Activated T-cell treated with anti-CD3 and anti-CD28 coated beads, Interleukin-2, amount 50 U/mL, for 24 hours (primary cell): ENCODE measurements around the gene ZC3H14.

Experiments
- DNase-seq: peaks from one replicate; pipeline ENCODE4 v3.0.0-alpha.2; 2020
- H3K27ac Mint-ChIP-seq: 2 replicates; pipeline ENCODE4 v1.8.0; 2020; ENCODE audit warnings: mild to moderate bottlenecking, mixed read lengths
- H3K27me3 Mint-ChIP-seq: 2 replicates; pipeline ENCODE4 v1.8.0; 2020; ENCODE audit warnings: mixed read lengths
- H3K36me3 Mint-ChIP-seq: 2 replicates; pipeline ENCODE4 v1.8.0; 2020; ENCODE audit warnings: low read depth, mixed read lengths
- H3K4me1 Mint-ChIP-seq: 2 replicates; pipeline ENCODE4 v1.8.0; 2020; ENCODE audit warnings: low read depth, mixed read lengths
- H3K4me3 Mint-ChIP-seq: 2 replicates; pipeline ENCODE4 v1.8.0; 2020; ENCODE audit warnings: mild to moderate bottlenecking, moderate library complexity, mixed read lengths
- H3K9me3 Mint-ChIP-seq: 2 replicates; pipeline ENCODE4 v1.8.0; 2020; ENCODE audit warnings: mixed read lengths

Gene ZC3H14

DNA sequence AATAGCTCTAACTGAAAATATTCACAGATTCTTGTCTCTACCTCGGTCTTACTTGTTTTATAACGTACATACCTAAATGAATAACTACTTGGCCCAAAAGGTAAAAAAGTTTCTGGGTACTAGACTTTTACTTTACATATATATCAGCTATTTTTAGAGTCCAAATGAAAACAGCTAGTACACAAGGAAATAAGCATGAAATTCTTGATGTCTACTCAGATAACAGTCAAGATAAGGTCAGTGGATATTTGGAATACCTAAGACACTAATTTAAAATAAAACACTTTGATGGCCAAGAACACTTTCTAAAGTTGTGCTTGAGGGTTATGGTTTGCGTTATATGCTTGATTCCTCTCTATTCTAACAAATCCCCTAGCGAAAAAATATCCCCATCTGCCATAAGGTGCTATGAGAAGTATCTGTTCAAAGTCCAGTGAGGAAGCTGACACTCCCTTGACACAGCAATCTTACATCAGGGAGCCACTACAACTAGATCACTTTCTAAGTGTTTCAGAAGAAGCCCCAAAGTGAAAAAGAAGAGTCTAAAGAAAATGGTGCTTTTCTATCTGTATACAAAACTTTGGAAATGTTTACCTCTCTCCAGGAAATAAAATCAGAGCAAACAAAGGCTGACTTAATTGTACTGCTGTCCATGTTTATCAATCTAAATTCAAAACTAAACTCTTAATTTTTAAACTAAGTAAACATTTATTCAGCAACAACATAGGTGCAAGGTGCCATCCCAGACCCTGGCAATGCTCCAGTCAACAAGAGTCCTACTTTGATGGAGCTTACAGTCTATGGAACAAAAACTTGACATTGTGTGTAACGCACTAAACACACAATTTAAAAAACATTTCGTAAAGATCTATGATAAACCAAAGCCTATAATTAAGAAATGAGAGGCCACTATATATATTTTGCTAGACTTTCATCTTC lies 19.7 kb upstream of the ZC3H14 start:
- Mint-ChIP-seq H3K36me3 (no peaks in the 10 kb centered on the region), H3K4me1 (no peaks in the 10 kb centered on the region), H3K27me3 (peaks cover 9% of the 10 kb centered on the region), H3K27ac (no peak overlapping the region), H3K4me3 (no peak overlapping the region), H3K9me3 (no peaks in the 10 kb centered on the region)
- DNase-seq, result no peak

DNA sequence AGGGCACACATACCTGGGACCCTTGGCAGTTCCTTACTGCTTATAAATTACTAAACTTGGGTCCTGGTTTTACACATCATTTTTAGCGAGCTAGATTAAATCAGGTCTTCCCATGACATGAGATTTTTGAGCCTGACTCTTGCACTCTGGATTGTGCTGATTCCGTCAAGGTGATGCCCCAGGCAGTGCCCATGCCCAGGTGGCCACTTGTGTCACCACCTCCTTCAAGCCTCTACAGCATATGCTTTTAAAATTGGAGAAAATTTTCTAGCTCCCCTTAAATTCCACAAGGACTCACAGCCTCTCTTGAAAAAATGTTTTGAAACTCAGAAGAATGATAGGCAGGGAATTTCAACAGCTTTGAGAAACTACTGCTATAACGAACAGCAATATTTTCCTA lies 17.6 kb upstream of the ZC3H14 start:
- H3K36me3 Mint-ChIP-seq, result no peaks in the 10 kb centered on the region
- peaks cover 10% of the 10 kb centered on the region for H3K27me3 Mint-ChIP-seq
- no peak for DNase-seq
- H3K27ac Mint-ChIP-seq, result no peak overlapping the region
- H3K4me1 Mint-ChIP-seq, result no peaks in the 10 kb centered on the region
- H3K9me3 Mint-ChIP-seq, result no peaks in the 10 kb centered on the region
- H3K4me3 Mint-ChIP-seq, result no peak overlapping the region

DNA sequence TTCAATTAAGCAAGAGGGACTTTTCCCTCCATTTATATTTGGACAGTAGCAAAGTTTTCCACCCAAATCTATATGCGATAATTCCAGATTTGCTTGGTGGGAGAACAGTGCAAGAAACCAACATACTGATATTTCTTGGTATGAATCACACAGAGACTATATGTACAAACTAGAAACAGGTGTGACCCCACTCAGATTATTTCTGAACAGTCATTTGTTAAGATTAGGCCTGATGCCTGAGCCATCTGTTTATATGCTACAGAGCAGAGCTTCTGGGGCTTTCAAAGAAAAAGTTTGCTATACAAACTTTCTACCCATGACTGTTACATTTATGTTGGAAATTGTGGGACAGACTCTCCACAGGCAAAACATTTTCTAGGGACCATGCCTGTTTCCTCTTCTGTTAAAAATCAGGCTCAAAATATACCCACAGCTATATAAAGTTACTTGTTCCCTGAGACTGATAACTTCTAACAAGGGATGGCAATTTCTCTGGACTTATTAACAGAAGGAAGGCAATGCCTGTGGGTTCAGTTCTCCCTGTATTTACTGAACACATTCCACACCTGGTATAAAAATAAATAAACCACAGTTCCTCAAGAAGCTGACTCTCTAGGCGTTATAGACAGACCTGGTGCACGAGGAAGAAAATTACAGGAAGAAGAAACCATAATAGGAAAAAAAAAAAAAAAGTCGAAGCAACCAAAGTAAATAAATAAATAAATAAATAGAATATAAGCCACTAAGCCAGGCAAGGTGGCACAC lies 16.0 kb upstream of the ZC3H14 start:
- peaks cover 21% of the 10 kb centered on the region for H3K27me3 Mint-ChIP-seq
- no peak overlapping the region for H3K4me3 Mint-ChIP-seq
- H3K9me3 Mint-ChIP-seq, result no peaks in the 10 kb centered on the region
- peaks cover 2% of the 10 kb centered on the region for H3K4me1 Mint-ChIP-seq
- no peaks in the 10 kb centered on the region for H3K36me3 Mint-ChIP-seq
- DNase-seq, result no peak
- no peak overlapping the region for H3K27ac Mint-ChIP-seq

DNA sequence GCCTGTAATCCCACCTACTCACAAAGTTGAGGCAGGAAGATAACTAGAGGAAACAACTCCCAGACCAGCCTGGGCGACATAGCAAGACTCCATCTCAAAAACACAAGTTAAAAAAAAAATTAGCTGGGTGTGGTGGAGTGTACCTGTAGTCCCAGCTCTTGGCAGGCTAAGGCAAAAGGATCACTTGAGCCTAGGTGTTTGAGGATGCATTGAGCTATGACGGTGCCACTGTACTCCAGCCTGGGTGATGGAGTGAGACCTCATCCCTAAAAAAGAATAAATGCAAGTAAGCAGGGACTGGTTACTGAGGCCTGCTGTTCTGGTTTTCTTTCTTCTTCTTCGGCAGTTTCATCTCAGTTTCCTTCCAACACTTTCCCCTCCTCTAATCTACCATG lies 15.5 kb upstream of the ZC3H14 start:
- Mint-ChIP-seq H3K27me3 (peaks cover 27% of the 10 kb centered on the region), H3K4me3 (no peak overlapping the region), H3K27ac (no peak overlapping the region), H3K9me3 (no peaks in the 10 kb centered on the region), H3K36me3 (no peaks in the 10 kb centered on the region), H3K4me1 (peaks cover 6% of the 10 kb centered on the region)
- no peak for DNase-seq

DNA sequence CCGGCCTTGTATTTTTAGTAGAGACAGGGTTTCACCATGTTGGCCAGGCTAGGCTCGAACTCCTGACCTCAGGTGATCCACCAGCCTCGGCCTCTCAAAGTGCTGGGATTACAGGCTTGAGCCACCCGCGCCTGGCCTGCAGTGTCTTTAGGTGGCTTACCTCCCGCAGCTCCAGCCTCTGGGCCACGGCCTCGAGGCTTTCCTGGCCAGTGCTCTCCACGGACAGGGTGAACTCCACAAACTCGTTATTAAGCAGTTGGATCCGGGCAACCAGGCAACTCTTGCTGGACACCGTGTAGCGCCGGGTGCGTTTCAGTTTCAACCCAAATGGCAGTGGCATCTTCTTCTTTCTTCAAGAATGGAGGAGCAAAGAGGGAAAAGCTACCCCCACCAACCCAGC lies 12.8 kb upstream of the ZC3H14 start:
- DNase-seq, result no peak
- H3K9me3 Mint-ChIP-seq, result no peaks in the 10 kb centered on the region
- peaks cover 14% of the 10 kb centered on the region for H3K4me1 Mint-ChIP-seq
- no peak overlapping the region for H3K27ac Mint-ChIP-seq
- H3K27me3 Mint-ChIP-seq, result peaks cover 47% of the 10 kb centered on the region
- no peaks in the 10 kb centered on the region for H3K36me3 Mint-ChIP-seq
- H3K4me3 Mint-ChIP-seq, result no peak overlapping the region

DNA sequence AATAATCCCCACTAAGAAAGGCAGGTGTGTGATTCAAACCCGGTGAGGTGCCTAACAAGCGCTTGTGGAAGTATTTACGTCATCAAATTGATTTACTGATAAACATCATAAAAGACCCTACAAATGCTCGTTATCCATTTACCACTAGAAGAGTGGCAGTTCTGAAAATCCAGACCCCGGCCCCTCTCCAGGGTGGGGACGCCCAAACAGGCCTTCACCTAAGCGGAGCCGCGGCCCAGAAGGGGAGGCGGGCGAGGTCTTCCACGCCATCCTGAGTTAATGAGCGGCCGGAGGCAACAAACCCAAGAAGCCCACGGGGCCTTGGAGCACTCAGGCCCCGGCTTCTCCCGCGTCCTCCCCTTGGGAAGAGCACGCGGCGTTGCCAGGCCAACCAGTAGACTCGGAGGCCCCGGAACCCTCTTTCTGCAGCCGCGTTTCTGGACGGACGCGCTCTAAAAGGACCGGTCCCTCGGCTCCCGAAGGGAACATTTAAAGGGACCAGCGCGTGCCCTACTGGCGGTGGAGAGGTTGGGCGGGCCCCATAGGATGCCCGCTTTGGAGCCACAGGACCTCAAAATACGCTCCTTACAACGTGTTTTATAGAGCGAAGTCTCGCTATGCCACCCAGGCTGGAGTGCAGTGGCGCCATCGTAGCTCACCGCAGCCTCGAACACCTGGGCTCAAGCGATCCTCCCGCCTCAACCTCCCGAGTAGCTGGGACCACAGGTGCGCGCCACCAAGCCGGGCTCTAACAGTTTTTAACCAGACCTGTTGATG lies 11.6 kb upstream of the ZC3H14 start:
- H3K4me1 Mint-ChIP-seq, result peaks cover 19% of the 10 kb centered on the region
- peak; percentile 82 for DNase-seq
- no peaks in the 10 kb centered on the region for H3K36me3 Mint-ChIP-seq
- H3K27ac Mint-ChIP-seq, result no peak overlapping the region
- peaks cover 58% of the 10 kb centered on the region for H3K27me3 Mint-ChIP-seq
- H3K4me3 Mint-ChIP-seq, result peak overlapping the region; percentile 74
- H3K9me3 Mint-ChIP-seq, result no peaks in the 10 kb centered on the region

DNA sequence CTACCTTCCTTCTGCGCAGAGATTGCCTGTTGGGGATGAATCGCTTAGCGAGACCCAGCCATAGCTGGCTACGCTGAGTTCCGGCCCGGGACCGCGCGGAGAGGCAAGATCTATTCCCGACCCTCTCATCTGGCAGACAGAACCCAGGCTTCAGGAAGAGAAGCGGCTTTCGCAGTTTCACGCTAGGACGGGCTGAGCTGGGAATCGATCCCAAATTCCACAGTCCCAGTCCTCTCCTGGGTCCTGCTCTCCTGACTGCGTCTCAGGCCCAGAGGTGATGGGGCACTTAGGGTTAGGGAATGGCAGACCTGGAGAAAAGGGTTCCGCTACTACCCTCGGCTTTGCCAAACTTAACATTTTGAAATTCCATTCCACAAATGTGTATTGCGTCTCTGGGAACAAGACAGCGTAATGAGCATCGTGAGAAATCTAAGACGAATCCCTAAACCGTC lies 10.8 kb upstream of the ZC3H14 start:
- Mint-ChIP-seq H3K36me3 (no peaks in the 10 kb centered on the region), H3K4me3 (peak overlapping the region; percentile 74), H3K27me3 (peaks cover 65% of the 10 kb centered on the region), H3K9me3 (no peaks in the 10 kb centered on the region), H3K27ac (no peak overlapping the region), H3K4me1 (peaks cover 26% of the 10 kb centered on the region)
- DNase-seq, result no peak

DNA sequence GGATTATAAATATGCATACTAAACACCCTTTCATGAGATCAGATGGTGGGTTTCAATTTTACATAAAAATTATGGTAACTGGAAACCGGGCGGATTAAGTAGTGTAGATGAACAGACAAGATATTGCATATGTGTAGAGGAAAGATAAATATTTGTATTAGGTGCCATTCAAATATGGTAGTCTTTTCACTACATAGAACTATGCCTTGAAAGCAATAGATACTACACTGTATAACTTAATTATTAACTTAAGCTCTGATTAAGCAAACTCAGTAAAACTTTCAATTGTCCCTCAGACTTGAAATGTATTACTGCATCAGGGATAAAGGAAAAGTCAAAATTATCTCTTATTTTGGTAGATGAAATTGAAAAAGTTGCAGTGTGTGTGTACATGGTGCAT lies 10.0 kb upstream of the ZC3H14 start:
- Mint-ChIP-seq H3K4me3 (no peak overlapping the region), H3K4me1 (peaks cover 35% of the 10 kb centered on the region), H3K27ac (no peak overlapping the region), H3K9me3 (no peaks in the 10 kb centered on the region), H3K27me3 (peaks cover 67% of the 10 kb centered on the region), H3K36me3 (no peaks in the 10 kb centered on the region)
- DNase-seq, result no peak

DNA sequence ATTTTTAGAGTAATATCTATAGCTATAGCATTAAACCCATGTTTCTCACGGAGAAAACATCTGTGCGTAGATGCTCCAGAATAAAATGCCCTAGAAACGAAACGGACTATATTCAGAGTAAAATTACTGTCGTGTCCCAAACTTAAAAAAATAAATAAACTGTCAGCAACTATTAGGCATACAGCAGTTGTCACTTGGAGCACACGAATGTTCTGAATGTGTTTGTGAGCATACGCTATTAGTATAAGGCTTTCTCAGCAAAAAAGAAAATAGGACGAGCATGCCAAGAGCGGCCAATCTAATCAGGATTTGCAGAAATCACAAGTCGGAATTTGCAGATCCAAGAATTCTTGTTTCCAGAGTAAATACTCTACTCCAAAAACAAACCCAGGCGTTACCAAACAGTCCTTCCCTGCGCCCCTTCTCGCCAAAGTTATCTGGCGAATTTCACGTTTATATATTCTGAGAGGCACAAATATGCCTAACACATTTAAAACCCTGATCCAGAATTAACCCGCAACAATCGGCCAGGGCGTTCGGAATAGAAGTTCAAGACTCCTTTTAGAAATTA lies 8.9 kb upstream of the ZC3H14 start:
- Mint-ChIP-seq H3K27ac (no peak overlapping the region), H3K36me3 (no peaks in the 10 kb centered on the region), H3K4me3 (peak overlapping the region; percentile 72), H3K9me3 (no peaks in the 10 kb centered on the region), H3K27me3 (peaks cover 70% of the 10 kb centered on the region), H3K4me1 (peaks cover 39% of the 10 kb centered on the region)
- DNase-seq, result no peak

DNA sequence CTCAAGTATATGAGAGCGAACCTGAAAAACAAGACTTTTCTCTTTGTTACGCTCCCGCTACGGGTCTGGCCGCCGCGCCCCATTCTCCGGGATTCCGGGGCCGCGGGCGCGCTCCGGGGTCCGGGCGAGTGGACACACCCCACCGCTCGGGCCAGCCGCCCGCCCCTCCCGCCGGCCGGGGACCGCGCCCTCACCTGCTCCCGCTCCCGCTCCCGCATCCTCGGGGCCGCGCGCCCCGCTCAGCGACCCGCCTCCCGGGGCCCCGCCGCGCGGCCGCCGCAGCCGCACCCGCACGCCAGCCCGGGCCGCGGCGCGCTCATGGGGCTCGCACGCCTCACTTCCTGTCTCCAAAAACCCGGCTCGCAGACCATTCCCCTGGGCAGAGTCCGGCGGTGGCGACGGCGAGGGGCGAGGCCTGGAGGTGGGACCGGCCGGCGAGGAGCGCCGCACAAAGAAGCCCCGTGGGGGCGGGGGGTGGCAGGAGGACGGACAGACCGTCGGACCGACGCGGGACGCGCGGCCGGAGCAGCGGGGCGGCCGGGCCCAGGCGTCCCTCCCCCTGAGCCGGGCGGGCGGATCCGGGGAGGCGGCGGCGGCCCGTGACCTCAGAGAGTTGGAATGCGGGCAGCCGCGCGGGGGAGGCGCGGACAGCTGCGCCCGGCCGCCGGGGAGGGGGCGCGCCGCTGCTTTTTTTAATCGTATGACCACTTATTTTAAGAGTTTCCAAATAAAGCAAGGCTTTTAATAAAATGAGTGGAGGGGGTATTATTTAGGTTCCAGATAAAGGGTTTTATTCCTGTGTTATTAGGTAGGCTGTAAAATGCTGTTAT lies 8.2 kb upstream of the ZC3H14 start, which contains the start of gene PTPN21:
Gene PTPN21, minus strand, starts transcription at position 551 of the 830 bp plus-strand sequence. CDS start 4,590 bp downstream, outside the sequence.
- H3K27ac Mint-ChIP-seq, result no peak within 1 kb of the TSS
- H3K27me3 Mint-ChIP-seq, result peaks cover 70% of the 10 kb centered on the region
- no peaks in the 10 kb centered on the region for H3K36me3 Mint-ChIP-seq
- H3K9me3 Mint-ChIP-seq, result no peaks in the 10 kb centered on the region
- peaks cover 42% of the 10 kb centered on the region for H3K4me1 Mint-ChIP-seq
- DNase-seq, result no peak
- H3K4me3 Mint-ChIP-seq, result peak within 1 kb of the TSS; percentile 72

DNA sequence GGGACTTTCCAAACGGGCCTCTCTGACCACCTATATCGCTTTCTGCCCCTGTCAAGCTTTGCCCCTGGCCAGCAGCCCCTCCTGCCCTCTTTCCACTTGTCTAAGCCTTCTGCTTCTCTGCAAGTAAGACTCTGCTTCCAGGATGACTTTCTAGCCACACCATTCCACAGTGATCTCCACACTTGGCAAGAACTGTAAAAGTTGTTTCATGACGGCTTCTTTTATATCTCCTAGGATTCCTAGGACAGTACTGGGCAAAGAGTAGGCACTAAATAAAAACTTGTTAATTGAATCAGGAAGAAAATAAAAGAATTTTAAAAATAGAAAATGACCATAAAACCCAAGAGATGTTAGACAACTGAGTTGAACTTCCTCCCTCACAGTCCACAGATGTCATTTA lies 6.3 kb upstream of the ZC3H14 start:
- Mint-ChIP-seq H3K27ac (no peak overlapping the region), H3K9me3 (no peaks in the 10 kb centered on the region), H3K27me3 (peaks cover 62% of the 10 kb centered on the region), H3K4me1 (peaks cover 42% of the 10 kb centered on the region), H3K36me3 (no peaks in the 10 kb centered on the region), H3K4me3 (no peak overlapping the region)
- no peak for DNase-seq

DNA sequence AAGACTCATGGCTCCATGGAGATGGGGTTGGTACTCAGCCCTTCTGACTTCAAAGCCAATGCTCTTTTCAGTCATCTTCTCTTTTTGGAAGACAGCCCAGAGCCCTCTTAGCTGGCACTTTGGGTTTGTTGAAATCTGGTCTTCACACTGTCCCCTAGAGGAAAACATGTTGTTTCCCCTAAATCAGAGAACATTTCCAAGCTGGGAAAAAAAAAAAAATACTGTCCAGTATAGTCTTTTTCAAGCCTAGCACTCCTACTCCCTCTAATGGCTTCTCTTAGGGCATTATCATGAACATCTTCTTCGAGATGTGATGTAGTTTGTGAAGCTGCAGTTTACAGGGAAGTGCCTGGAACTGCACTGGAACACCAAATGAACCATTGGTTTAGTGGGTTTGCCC lies 3.0 kb upstream of the ZC3H14 start:
- no peak for DNase-seq
- Mint-ChIP-seq H3K27me3 (peaks cover 34% of the 10 kb centered on the region), H3K36me3 (peaks cover 17% of the 10 kb centered on the region), H3K9me3 (no peaks in the 10 kb centered on the region), H3K4me1 (peaks cover 51% of the 10 kb centered on the region), H3K4me3 (no peak overlapping the region), H3K27ac (no peak overlapping the region)

DNA sequence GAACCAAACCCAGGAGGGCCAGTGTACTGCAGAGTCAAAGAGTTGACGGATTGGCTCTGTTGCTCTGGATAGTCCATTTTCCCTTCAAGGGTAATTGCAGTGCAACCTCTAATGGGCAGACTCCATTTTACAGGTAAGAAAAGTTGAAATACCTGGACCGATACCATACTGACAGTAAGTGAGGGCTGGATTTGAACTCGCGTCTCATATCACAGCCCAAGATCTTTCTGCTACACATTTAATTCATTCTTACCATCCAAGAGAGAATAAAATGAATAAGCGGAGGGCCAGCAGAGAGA lies 356 bp upstream of the ZC3H14 start:
- Mint-ChIP-seq H3K4me1 (peaks cover 38% of the 10 kb centered on the region), H3K36me3 (peaks cover 28% of the 10 kb centered on the region), H3K9me3 (no peaks in the 10 kb centered on the region), H3K27ac (peak overlapping the region; percentile 95), H3K27me3 (peaks cover 14% of the 10 kb centered on the region), H3K4me3 (peak overlapping the region; percentile 94)
- DNase-seq, result no peak
